T-helper 2 cell treated with Interferon-gamma antibody and Interleukin-4, amounts not matched to agents 5 μg/mL and 100 μg/mL, for 36 hours (primary cell): ENCODE measurements around the gene SUPT20HL2.
"Not testable (repeated sequence)": the region's sequence is repeated elsewhere in the genome, so short reads cannot be mapped to it uniquely, and the experiment has no call there.

ENCODE experiments used
- DNase-seq: peaks from one replicate; pipeline ENCODE4 v3.0.0; 2021; ENCODE audit warnings: low spot score
- H3K27ac Mint-ChIP-seq: one replicate; pipeline ENCODE4 v1.8.0; 2021; ENCODE audit warnings: mild to moderate bottlenecking, mixed read lengths
- H3K27me3 Mint-ChIP-seq: one replicate; pipeline ENCODE4 v1.8.0; 2021; ENCODE audit warnings: low read depth, mixed read lengths
- H3K36me3 Mint-ChIP-seq: one replicate; pipeline ENCODE4 v1.8.0; 2021; ENCODE audit warnings: low read depth, mixed read lengths
- H3K4me1 Mint-ChIP-seq: one replicate; pipeline ENCODE4 v1.8.0; 2021; ENCODE audit warnings: low read depth, mixed read lengths
- H3K4me3 Mint-ChIP-seq: one replicate; pipeline ENCODE4 v1.8.0; 2022; ENCODE audit warnings: mild to moderate bottlenecking, moderate library complexity, mixed read lengths
- H3K9me3 Mint-ChIP-seq: one replicate; pipeline ENCODE4 v1.8.0; 2021; ENCODE audit warnings: mixed read lengths

The SUPT20HL2 gene

GRCh38 chrX:24332878-24333277 is 19.0 kb upstream of the SUPT20HL2 start:
- no peak overlapping the region for H3K27ac Mint-ChIP-seq
- DNase-seq: no peak
- no peaks in the 10 kb centered on the region for H3K36me3 Mint-ChIP-seq
- no peak overlapping the region for H3K4me3 Mint-ChIP-seq
- no peaks in the 10 kb centered on the region for H3K27me3 Mint-ChIP-seq
- H3K4me1 Mint-ChIP-seq: no peaks in the 10 kb centered on the region
- H3K9me3 Mint-ChIP-seq: no peaks in the 10 kb centered on the region

- no peak for DNase-seq
- H3K4me1 Mint-ChIP-seq: no peaks in the 10 kb centered on the region
- no peak overlapping the region for H3K4me3 Mint-ChIP-seq
- peaks cover 8% of the 10 kb centered on the region for H3K27me3 Mint-ChIP-seq
- H3K36me3 Mint-ChIP-seq: no peaks in the 10 kb centered on the region
- H3K9me3 Mint-ChIP-seq: no peaks in the 10 kb centered on the region
- no peak overlapping the region for H3K27ac Mint-ChIP-seq
Observed at GRCh38 chrX:24325231-24325630, 11.4 kb upstream of the SUPT20HL2 start.

- Mint-ChIP-seq H3K27ac (no peak overlapping the region), H3K36me3 (no peaks in the 10 kb centered on the region), H3K9me3 (no peaks in the 10 kb centered on the region), H3K4me1 (no peaks in the 10 kb centered on the region), H3K27me3 (peaks cover 5% of the 10 kb centered on the region), H3K4me3 (no peak overlapping the region)
- DNase-seq: no peak
Observed at GRCh38 chrX:24321741-24322395, 8.0 kb upstream of the SUPT20HL2 start.

- Mint-ChIP-seq H3K27me3 (no peaks in the 10 kb centered on the region), H3K4me1 (no peaks in the 10 kb centered on the region), H3K36me3 (no peaks in the 10 kb centered on the region), H3K27ac (no peak overlapping the region), H3K4me3 (no peak overlapping the region), H3K9me3 (no peaks in the 10 kb centered on the region)
- no peak for DNase-seq
Observed at GRCh38 chrX:24317567-24317966, 3.7 kb upstream of the SUPT20HL2 start.

- no peak for DNase-seq
- Mint-ChIP-seq H3K4me1 (no peaks in the 10 kb centered on the region), H3K27ac (no peak overlapping the region), H3K9me3 (no peaks in the 10 kb centered on the region), H3K4me3 (no peak overlapping the region), H3K27me3 (no peaks in the 10 kb centered on the region), H3K36me3 (no peaks in the 10 kb centered on the region)
Observed at GRCh38 chrX:24316111-24316510, 2.2 kb upstream of the SUPT20HL2 start.

- not testable (repeated sequence) for H3K27ac Mint-ChIP-seq, H3K36me3 Mint-ChIP-seq, H3K27me3 Mint-ChIP-seq, H3K9me3 Mint-ChIP-seq, H3K4me3 Mint-ChIP-seq, H3K4me1 Mint-ChIP-seq, DNase-seq
Observed at GRCh38 chrX:24312249-24312607, 1.6 kb downstream of the SUPT20HL2 start.

- H3K36me3 Mint-ChIP-seq, H3K9me3 Mint-ChIP-seq, H3K27me3 Mint-ChIP-seq, H3K4me3 Mint-ChIP-seq, H3K27ac Mint-ChIP-seq, H3K4me1 Mint-ChIP-seq, DNase-seq: not testable (repeated sequence)
Observed at GRCh38 chrX:24311507-24312248, 2.2 kb downstream of the SUPT20HL2 start.

- H3K4me1 Mint-ChIP-seq, H3K9me3 Mint-ChIP-seq, H3K4me3 Mint-ChIP-seq, DNase-seq, H3K36me3 Mint-ChIP-seq, H3K27ac Mint-ChIP-seq, H3K27me3 Mint-ChIP-seq: not testable (repeated sequence)
Observed at GRCh38 chrX:24310916-24311315, 3.0 kb downstream of the SUPT20HL2 start.

GRCh38 chrX:24309580-24310374 is 4.1 kb downstream of the SUPT20HL2 start:
- H3K4me3 Mint-ChIP-seq, H3K27ac Mint-ChIP-seq, H3K27me3 Mint-ChIP-seq, H3K36me3 Mint-ChIP-seq, H3K4me1 Mint-ChIP-seq, H3K9me3 Mint-ChIP-seq, DNase-seq: not testable (repeated sequence)

GRCh38 chrX:24308803-24309202 is 5.1 kb downstream of the SUPT20HL2 start:
- not testable (repeated sequence) for H3K4me1 Mint-ChIP-seq, H3K27me3 Mint-ChIP-seq, H3K9me3 Mint-ChIP-seq, H3K36me3 Mint-ChIP-seq, H3K4me3 Mint-ChIP-seq, DNase-seq, H3K27ac Mint-ChIP-seq

GRCh38 chrX:24306440-24306839 is 7.4 kb downstream of the SUPT20HL2 start:
- Mint-ChIP-seq H3K9me3 (no peaks in the 10 kb centered on the region), H3K4me3 (no peak overlapping the region), H3K27ac (no peak overlapping the region), H3K4me1 (no peaks in the 10 kb centered on the region), H3K36me3 (no peaks in the 10 kb centered on the region), H3K27me3 (peaks cover 2% of the 10 kb centered on the region)
- DNase-seq: no peak

GRCh38 chrX:24305905-24306304 is 8.0 kb downstream of the SUPT20HL2 start:
- no peak for DNase-seq
- Mint-ChIP-seq H3K27ac (no peak overlapping the region), H3K4me1 (no peaks in the 10 kb centered on the region)

GRCh38 chrX:24301806-24302205 is 12.1 kb downstream of the SUPT20HL2 start:
- Mint-ChIP-seq H3K4me1 (no peaks in the 10 kb centered on the region), H3K9me3 (no peaks in the 10 kb centered on the region), H3K36me3 (no peaks in the 10 kb centered on the region), H3K27ac (no peak overlapping the region), H3K27me3 (peaks cover 3% of the 10 kb centered on the region), H3K4me3 (no peak overlapping the region)
- DNase-seq: no peak

More at GRCh38 chrX:24305905-24306304, 8.0 kb downstream of the SUPT20HL2 start:
- Mint-ChIP-seq H3K36me3 (no peaks in the 10 kb centered on the region), H3K9me3 (no peaks in the 10 kb centered on the region), H3K4me3 (no peak overlapping the region), H3K27me3 (peaks cover 2% of the 10 kb centered on the region)

GRCh38 chrX:24301060-24301459 is 12.8 kb downstream of the SUPT20HL2 start:
- Mint-ChIP-seq H3K9me3 (no peaks in the 10 kb centered on the region), H3K27ac (no peak overlapping the region), H3K36me3 (no peaks in the 10 kb centered on the region), H3K4me3 (no peak overlapping the region), H3K4me1 (no peaks in the 10 kb centered on the region), H3K27me3 (peaks cover 3% of the 10 kb centered on the region)
- no peak for DNase-seq
